Measurements from ENCODE around the gene SAMD14. TPM values are rescaled to one million over a fixed set of nuclear protein-coding genes. Genes with fewer than 3 reads are reported as not detected.

SAMD14 gene
- total and polyA plus RNA-seq, 4 donors, result 13.2 to 91.6 (median 47.0) TPM

DNA sequence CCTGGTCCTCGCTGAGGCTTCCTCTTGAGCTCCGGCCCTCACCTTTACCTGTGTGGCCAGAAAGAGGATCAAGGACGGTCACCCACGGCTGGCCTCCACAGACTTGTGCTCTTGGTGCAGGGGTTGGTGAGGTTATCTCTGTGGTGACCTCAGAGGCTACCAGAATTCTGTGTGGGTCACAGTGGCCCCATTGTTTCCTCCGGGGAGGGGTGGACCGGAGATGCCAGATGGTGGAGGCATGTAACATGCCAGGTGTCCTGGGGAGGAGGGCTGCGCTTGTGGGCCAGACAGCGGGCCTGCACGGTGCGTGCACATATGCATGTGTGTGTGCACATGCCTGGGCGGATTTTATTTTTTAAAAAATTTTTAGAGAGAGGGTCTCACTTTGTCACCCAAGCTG, 42.2 kb upstream of the SAMD14 start:
- Histone ChIP-seq H3K9me3 (ENCODE audit: control insufficient read depth, insufficient read depth, low read length) (no peaks in the 10 kb centered on the region), H3K4me3 (ENCODE audit: low read depth, low read length) (no peak overlapping the region), H3K36me3 (ENCODE audit: control insufficient read depth, insufficient read depth, low read length) (peaks cover 11% of the 10 kb centered on the region), H3K27ac (ENCODE audit: low read depth, low read length) (no peak overlapping the region), H3K4me1 (ENCODE audit: control insufficient read depth, insufficient read depth, low read length) (peaks cover 35% of the 10 kb centered on the region), H3K27me3 (ENCODE audit: control insufficient read depth, insufficient read depth, low read length) (no peaks in the 10 kb centered on the region)
- WGBS (ENCODE audit: insufficient coverage), result 85% methylated on average over 9 of the region's 11 CpGs
- no peak for DNase-seq (ENCODE audit: low read depth in 4 of 6, low spot score in 6 of 6)

DNA sequence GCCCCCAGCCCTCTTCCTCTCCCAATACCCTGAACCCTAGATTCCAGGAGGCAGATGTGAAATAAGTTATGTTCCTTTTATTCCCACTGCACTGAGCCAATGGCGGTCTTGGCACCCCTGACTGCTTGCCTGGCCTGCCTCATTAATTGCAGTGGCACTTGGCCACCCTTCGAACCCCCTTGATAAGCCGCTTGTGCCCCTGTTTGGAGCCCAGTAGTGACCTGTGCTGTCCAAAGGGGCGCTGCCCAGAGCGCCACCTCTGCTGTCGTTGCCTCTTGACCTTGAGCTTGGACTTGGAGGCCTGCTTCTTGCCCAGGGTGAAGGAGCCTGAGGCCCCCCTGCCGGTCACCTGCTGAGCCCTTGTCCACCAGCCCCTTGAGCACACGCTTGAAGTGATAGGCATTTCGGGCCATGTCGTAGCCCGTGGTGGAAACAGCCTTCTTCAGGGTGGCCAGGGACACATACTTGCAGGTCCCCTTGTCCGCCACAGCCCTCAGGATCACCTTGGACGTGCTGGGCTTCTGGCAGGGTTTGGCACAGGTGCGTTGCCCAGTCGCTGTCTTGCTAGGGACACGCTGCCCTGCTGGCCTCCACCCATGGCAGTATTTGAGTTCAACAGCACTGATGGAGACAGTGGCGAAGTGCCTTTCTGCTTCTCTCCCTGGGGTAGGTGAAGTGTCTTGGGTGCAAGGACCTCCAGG, 41.6 kb upstream of the SAMD14 start:
- H3K36me3 ChIP-seq (ENCODE audit: control insufficient read depth, insufficient read depth, low read length), result peaks cover 11% of the 10 kb centered on the region
- H3K9me3 ChIP-seq (ENCODE audit: control insufficient read depth, insufficient read depth, low read length), result no peaks in the 10 kb centered on the region
- H3K4me1 ChIP-seq (ENCODE audit: control insufficient read depth, insufficient read depth, low read length), result peaks cover 29% of the 10 kb centered on the region
- no peaks in the 10 kb centered on the region for H3K27me3 ChIP-seq (ENCODE audit: control insufficient read depth, insufficient read depth, low read length)
- H3K27ac ChIP-seq (ENCODE audit: low read depth, low read length), result no peak overlapping the region
- H3K4me3 ChIP-seq (ENCODE audit: low read depth, low read length), result no peak overlapping the region
- WGBS (ENCODE audit: insufficient coverage), result 90% methylated on average over 17 of the region's 17 CpGs
- DNase-seq (ENCODE audit: low read depth in 4 of 6, low spot score in 6 of 6), result no peak

DNA sequence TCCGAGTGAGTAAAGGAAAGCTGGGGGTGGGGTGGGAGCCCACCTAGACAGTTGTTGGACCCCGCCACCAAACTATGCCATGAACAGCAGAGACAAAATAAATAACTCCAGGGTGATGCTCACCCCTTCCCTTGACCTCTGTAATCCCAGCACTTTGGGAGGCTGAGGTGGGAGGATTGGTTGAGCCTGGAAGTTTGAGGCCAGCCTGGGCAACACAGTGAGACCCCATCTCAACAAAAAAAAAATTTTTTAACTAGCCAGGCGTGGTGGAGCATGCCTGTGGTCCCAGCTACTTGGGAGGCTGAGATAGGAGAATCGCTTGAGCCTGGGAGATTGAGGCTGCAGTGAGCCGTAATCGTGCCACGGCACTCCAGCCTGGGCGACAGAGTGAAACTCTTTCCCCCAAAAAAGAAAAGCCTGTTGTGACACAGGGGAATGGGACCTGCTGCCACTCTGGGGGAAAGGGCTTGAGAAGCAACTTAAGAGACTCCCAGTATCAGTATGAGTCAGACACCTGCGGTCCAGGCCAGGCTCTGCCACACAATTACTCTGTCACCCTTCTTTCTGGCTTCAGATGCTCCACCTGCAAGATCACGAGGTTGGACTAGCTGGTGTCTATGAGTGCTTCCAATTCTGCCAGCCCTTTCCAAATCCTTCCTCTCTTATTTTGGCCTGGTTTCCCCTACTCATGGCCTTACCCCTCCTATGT, 40.9 kb upstream of the SAMD14 start:
- 97% methylated on average over 4 of the region's 10 CpGs for WGBS (ENCODE audit: insufficient coverage)
- no peak overlapping the region for H3K27ac ChIP-seq (ENCODE audit: low read depth, low read length)
- no peak for DNase-seq (ENCODE audit: low read depth in 4 of 6, low spot score in 6 of 6)
- no peaks in the 10 kb centered on the region for H3K9me3 ChIP-seq (ENCODE audit: control insufficient read depth, insufficient read depth, low read length)
- H3K36me3 ChIP-seq (ENCODE audit: control insufficient read depth, insufficient read depth, low read length), result peaks cover 11% of the 10 kb centered on the region
- no peak overlapping the region for H3K4me3 ChIP-seq (ENCODE audit: low read depth, low read length)
- no peaks in the 10 kb centered on the region for H3K27me3 ChIP-seq (ENCODE audit: control insufficient read depth, insufficient read depth, low read length)
- H3K4me1 ChIP-seq (ENCODE audit: control insufficient read depth, insufficient read depth, low read length), result peaks cover 25% of the 10 kb centered on the region

DNA sequence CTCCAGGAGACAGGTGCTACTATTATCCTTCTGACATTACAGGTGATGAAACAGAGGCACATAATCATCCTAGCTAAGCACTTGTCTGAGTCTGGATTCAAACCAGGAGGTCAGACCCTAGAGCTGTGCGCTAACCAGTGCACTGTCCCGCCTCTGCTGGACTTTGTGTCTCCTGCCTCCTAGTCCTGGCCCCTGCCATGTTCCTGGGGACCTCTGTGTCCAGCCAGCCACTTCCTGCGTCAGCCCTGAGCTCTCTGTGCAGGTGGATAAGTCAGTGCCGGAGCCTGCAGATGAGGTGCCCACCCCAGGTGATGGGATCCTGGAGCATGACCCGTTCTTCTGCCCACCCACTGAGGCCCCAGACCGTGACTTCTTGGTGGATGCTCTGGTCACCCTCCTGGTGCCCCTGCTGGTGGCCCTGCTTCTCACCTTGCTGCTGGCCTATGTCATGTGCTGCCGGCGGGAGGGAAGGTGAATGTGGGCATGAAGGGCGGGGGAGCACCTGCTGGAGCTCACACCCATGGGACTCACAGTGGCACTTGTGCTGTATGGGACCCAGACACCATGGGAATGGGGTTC, 40.0 kb upstream of the SAMD14 start:
- WGBS (ENCODE audit: insufficient coverage), result 90% methylated on average over 9 of the region's 9 CpGs
- Histone ChIP-seq H3K27me3 (ENCODE audit: control insufficient read depth, insufficient read depth, low read length) (no peaks in the 10 kb centered on the region), H3K4me1 (ENCODE audit: control insufficient read depth, insufficient read depth, low read length) (peaks cover 17% of the 10 kb centered on the region), H3K4me3 (ENCODE audit: low read depth, low read length) (no peak overlapping the region), H3K36me3 (ENCODE audit: control insufficient read depth, insufficient read depth, low read length) (peaks cover 8% of the 10 kb centered on the region), H3K9me3 (ENCODE audit: control insufficient read depth, insufficient read depth, low read length) (no peaks in the 10 kb centered on the region), H3K27ac (ENCODE audit: low read depth, low read length) (no peak overlapping the region)
- DNase-seq (ENCODE audit: low read depth in 4 of 6, low spot score in 6 of 6), result no peak

DNA sequence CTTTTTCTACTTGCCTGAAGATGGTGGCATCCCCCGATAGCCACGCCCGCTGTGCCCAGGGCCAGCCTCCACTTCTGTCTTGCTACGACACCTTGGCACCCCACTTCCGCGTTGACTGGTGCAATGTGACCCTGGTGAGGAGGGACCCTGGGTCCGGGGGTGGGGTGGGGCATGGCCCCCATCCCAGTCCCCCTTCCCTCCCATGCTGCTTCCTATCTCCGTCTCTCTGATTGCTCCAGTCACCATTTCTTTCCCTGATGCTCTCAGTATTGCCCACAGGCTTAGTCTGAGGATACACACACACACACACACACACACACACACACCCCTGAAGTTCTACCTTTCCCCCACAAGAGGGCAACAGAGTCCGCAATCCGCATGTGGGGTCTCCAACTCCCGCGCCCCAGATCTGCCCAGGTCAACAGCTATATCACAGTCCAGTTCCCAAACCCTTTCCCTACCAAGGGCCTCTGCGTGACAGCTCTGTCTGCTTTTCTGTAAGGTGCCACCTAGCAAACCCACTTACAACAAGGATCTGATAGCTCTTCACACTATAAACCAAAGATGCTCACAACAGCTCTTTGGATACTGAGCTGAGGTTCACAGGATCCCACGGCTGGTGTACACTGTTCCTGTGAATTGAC, 39.3 kb upstream of the SAMD14 start:
- Histone ChIP-seq H3K9me3 (ENCODE audit: control insufficient read depth, insufficient read depth, low read length) (no peaks in the 10 kb centered on the region), H3K27ac (ENCODE audit: low read depth, low read length) (no peak overlapping the region), H3K36me3 (ENCODE audit: control insufficient read depth, insufficient read depth, low read length) (peaks cover 8% of the 10 kb centered on the region), H3K27me3 (ENCODE audit: control insufficient read depth, insufficient read depth, low read length) (no peaks in the 10 kb centered on the region), H3K4me1 (ENCODE audit: control insufficient read depth, insufficient read depth, low read length) (peaks cover 17% of the 10 kb centered on the region), H3K4me3 (ENCODE audit: low read depth, low read length) (no peak overlapping the region)
- WGBS (ENCODE audit: insufficient coverage), result 52% methylated on average over 13 of the region's 14 CpGs
- DNase-seq (ENCODE audit: low read depth in 4 of 6, low spot score in 6 of 6), result peak in 3 of 6 donors; percentile 48 to 87 (median 86)

DNA sequence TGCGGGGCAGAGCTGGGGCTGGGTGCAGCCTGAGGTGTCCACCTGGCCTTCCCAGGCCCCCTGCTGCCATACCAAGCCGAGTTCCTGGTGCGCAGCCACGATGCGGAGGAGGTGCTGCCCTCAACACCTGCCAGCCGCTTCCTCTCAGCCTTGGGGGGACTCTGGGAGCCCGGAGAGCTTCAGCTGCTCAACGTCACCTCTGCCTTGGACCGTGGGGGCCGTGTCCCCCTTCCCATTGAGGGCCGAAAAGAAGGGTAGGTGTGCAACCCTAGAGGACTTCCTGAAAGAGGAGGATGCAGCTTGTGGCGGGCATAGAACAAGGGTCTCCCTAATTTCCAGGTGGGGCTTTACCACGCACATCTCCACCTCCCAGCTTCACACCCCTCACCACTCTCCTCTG, 38.4 kb upstream of the SAMD14 start:
- no peaks in the 10 kb centered on the region for H3K27me3 ChIP-seq (ENCODE audit: control insufficient read depth, insufficient read depth, low read length)
- H3K4me1 ChIP-seq (ENCODE audit: control insufficient read depth, insufficient read depth, low read length), result peaks cover 10% of the 10 kb centered on the region
- 76% methylated on average over 12 of the region's 13 CpGs for WGBS (ENCODE audit: insufficient coverage)
- no peak overlapping the region for H3K4me3 ChIP-seq (ENCODE audit: low read depth, low read length)
- H3K9me3 ChIP-seq (ENCODE audit: control insufficient read depth, insufficient read depth, low read length), result no peaks in the 10 kb centered on the region
- H3K27ac ChIP-seq (ENCODE audit: low read depth, low read length), result no peak overlapping the region
- no peak for DNase-seq (ENCODE audit: low read depth in 4 of 6, low spot score in 6 of 6)
- H3K36me3 ChIP-seq (ENCODE audit: control insufficient read depth, insufficient read depth, low read length), result peaks cover 8% of the 10 kb centered on the region

DNA sequence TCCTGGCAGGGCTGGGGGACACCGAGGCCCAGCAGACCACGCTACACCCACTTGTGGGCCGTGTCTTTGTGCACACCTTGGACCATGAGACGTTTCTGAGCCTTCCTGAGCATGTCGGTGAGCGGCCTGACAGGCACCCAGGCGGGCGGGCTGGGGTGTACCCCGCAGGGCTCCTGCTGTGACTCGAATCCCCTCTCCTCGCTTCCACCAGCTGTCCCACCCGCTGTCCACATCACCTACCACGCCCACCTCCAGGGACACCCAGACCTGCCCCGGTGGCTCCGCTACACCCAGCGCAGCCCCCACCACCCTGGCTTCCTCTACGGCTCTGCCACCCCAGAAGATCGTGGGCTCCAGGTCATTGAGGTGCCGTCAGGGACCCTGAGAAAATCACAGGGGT, 37.4 kb upstream of the SAMD14 start:
- 79% methylated on average over 18 of the region's 19 CpGs for WGBS (ENCODE audit: insufficient coverage)
- no peak overlapping the region for H3K4me3 ChIP-seq (ENCODE audit: low read depth, low read length)

DNA sequence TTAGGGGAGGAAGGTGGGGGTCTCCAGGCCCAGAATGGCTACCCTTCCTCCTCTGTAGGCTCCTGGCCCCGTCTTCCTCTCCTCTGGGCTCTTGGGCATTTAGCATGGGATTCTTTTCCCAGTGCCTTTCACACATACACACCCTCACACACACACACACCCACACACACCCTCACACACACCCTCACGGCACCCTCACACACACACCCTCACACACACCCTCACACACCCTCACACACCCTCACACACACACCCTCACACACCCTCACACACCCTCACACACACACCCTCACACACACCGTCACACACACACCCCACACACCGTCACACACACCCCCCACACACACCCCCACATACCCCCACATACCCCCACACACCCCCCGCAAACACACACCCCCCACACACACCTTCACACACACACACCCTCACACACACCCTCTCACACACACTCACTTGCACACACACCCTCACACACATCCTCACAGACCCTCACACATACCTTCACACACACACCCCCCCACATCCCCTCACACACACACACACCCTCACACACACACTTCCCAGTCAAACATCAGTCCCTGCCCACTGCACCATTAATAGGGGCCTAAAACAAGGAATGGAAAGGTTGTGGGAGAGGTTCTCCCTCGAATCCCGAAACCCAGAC, 36.7 kb upstream of the SAMD14 start:
- H3K27ac ChIP-seq (ENCODE audit: low read depth, low read length), result no peak overlapping the region
- H3K36me3 ChIP-seq (ENCODE audit: control insufficient read depth, insufficient read depth, low read length), result peaks cover 3% of the 10 kb centered on the region
- no peaks in the 10 kb centered on the region for H3K9me3 ChIP-seq (ENCODE audit: control insufficient read depth, insufficient read depth, low read length)
- no peak for DNase-seq (ENCODE audit: low read depth in 4 of 6, low spot score in 6 of 6)
- no peak overlapping the region for H3K4me3 ChIP-seq (ENCODE audit: low read depth, low read length)
- WGBS (ENCODE audit: insufficient coverage), result 86% methylated on average over 1 of the region's 7 CpGs
- H3K27me3 ChIP-seq (ENCODE audit: control insufficient read depth, insufficient read depth, low read length), result no peaks in the 10 kb centered on the region
- H3K4me1 ChIP-seq (ENCODE audit: control insufficient read depth, insufficient read depth, low read length), result peaks cover 13% of the 10 kb centered on the region

More for the DNA sequence above, 37.4 kb upstream of the SAMD14 start:
- no peaks in the 10 kb centered on the region for H3K27me3 ChIP-seq (ENCODE audit: control insufficient read depth, insufficient read depth, low read length)
- H3K36me3 ChIP-seq (ENCODE audit: control insufficient read depth, insufficient read depth, low read length), result peaks cover 8% of the 10 kb centered on the region
- DNase-seq (ENCODE audit: low read depth in 4 of 6, low spot score in 6 of 6), result no peak
- no peaks in the 10 kb centered on the region for H3K9me3 ChIP-seq (ENCODE audit: control insufficient read depth, insufficient read depth, low read length)
- peaks cover 8% of the 10 kb centered on the region for H3K4me1 ChIP-seq (ENCODE audit: control insufficient read depth, insufficient read depth, low read length)
- no peak overlapping the region for H3K27ac ChIP-seq (ENCODE audit: low read depth, low read length)

DNA sequence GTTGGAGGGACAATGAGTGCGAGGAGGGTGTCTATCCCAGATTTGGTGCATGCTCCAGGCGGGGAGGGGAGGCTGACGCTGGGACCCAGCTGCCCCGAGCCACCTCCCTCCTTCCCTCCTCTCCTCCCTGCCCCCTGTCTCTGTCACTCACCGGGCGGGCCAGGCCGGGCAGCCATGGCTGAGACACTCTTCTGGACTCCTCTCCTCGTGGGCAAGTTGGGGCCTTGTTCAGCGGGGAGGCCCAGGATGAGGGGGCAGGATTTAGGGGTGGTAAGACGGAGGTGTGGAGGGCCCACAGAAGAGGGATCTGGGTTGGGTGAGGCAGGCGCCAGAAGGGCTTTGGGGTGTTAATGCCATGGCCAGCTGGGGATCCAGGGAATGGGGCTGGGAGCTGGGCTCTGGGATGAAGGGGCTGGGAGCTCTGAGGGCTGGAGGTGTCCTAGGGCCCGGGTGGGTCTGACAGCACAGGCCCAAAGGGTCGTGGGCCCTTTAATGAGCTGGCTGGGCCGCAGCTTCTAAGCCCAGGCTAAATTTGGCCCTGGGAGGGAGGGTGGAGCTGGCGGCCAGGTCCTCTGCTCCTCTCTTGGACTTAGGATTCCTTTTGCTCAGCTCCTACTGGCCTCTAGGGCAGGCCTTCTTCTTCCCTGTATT, 36.0 kb upstream of the SAMD14 start, which contains the start of gene SGCA:
Gene SGCA, plus strand, starts transcription at position 139 of the 651 bp plus-strand sequence. Its CDS starts 36 bp downstream, at position 175.
- Histone ChIP-seq H3K4me1 (ENCODE audit: control insufficient read depth, insufficient read depth, low read length) (peaks cover 16% of the 10 kb centered on the region), H3K36me3 (ENCODE audit: control insufficient read depth, insufficient read depth, low read length) (no peaks in the 10 kb centered on the region), H3K4me3 (ENCODE audit: low read depth, low read length) (no peak within 1 kb of the TSS), H3K27me3 (ENCODE audit: control insufficient read depth, insufficient read depth, low read length) (no peaks in the 10 kb centered on the region), H3K27ac (ENCODE audit: low read depth, low read length) (no peak within 1 kb of the TSS), H3K9me3 (ENCODE audit: control insufficient read depth, insufficient read depth, low read length) (no peaks in the 10 kb centered on the region)
- 49% methylated on average over 9 of the region's 15 CpGs for WGBS (ENCODE audit: insufficient coverage)
- no peak for DNase-seq (ENCODE audit: low read depth in 4 of 6, low spot score in 6 of 6)

All from spinal cord (tissue), 10 donors.